ENCODE data around the gene LSG1.
"Not testable (repeated sequence)": the region's sequence is repeated elsewhere in the genome, so short reads cannot be mapped to it uniquely, and the experiment has no call there.

Gene LSG1

DNA sequence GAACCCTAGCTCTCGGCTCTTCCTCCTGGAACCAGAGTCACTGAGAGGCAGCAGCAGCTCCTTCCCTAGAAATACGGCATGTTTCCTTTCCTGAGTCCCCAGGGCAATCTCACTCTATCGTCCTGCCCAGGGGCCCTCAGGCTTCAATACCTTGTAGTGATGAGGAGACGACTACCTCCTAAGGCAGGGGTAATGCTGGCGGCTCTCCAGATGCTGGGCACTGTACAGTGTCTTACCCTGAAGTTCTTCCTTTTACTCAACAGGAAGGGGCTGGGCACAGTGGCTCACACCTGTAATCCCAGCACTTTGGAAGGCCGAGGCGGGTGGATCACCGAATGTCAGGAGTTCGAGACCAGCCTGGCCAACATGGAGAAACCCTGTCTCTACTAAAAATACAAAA lies 52.2 kb downstream of the LSG1 start:
- FAIRE-seq (no peak), DNase-seq (ENCODE audit: low spot score) (no peak)

DNA sequence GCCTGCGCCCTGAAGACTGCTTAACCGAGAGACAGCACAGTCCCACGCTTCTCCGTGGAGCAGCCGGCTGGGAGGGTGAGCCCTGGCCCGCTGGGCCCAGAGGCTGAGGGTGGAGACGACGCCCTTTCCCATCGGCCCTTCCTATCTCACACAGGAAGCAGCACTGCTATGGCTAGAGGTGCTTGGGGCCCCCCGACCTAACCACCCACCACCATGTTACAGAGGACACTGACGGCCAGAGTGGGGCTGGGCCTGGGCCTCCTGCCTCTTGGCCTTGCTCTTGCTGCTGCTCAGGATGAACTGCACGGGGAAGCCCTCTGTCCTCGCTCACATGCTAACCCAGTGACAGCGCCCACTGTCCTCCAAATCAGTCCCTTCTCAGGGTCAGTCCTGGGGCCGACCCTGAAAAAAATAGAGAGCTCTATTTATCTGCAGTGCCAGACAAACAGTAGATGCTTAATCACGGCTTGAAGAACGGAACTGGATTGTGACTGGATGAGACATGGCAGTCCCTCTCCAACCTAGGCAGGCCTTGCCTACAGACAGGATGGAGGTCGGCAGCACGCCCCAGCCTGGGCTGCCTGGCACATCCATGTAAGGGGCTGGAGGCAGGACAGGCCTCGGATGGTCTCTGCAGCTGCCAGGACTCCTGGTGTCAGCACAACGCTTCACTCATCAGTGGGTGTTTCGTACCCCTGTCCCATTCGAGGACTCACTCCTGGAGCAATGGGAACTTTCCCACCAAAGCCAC lies 53.0 kb downstream of the LSG1 start:
- DNase-seq (ENCODE audit: low spot score) (no peak), FAIRE-seq (no peak)

DNA sequence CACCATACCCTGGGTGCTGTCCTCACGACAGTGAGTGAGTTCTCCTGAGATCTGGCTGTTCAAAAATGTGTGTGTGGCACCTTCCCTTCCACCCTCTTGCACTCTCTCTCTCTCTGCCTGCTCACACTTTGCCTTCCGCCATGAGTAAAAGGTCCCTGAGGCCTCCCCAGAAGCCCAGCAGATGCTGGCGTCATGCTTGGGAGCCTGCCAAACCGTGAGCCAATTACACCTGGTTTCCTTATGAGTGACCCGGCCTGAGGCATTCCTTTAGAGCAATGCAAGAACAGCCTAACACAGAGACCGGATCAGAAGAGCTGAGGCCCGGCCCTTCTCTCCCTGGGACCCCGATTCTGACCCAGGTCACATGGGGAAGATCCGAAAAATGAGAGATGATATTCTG lies 54.2 kb downstream of the LSG1 start:
- no peak for DNase-seq (ENCODE audit: low spot score)
- no peak for FAIRE-seq

DNA sequence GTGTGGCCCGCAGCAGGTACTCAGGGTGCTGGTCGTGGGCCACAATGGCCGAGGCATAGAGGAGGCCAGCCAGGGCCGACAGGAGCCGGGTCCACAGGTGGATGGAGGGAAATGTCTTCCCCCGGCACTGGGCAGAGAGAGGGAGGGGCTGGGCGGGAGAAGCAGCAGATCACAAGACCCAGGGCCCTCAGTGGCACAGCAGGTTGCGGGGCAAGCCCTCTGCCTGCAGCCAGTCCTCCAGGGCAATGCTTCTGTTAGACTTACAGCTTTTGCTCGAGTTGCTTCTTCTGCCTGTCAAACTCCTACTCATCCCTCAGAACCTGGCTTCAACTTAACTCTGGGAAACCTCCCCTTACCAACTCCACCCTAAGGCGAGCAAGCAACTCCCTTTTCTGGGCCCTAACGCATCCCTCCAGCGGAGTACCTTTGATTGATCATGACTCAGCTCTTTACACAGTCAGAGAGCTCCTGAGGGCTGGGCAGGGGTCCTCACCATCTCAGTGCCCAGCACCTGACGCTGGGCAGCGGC lies 54.8 kb downstream of the LSG1 start:
- DNase-seq (ENCODE audit: low spot score): no peak
- no peak for FAIRE-seq

DNA sequence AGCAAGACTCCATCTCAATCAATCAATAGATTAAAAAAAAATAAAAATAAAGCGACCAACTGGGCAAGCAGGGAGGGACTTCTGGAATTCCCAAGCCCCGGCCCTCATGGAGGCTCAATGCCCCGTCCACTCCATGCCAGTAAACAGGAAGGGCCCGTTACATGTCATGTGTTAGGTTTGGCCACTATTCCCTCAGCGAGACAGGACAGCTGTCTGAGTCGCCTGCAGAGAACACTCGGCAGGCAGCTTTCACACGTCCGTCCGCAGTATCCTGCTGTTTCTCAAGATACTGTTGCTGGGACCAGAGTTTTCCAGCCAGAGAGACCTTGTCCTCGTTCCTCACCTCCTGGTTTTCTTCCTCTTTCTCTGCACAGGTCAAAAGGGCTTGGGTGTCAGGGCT lies 56.8 kb downstream of the LSG1 start:
- DNase-seq (ENCODE audit: low spot score): no peak
- no peak for FAIRE-seq

DNA sequence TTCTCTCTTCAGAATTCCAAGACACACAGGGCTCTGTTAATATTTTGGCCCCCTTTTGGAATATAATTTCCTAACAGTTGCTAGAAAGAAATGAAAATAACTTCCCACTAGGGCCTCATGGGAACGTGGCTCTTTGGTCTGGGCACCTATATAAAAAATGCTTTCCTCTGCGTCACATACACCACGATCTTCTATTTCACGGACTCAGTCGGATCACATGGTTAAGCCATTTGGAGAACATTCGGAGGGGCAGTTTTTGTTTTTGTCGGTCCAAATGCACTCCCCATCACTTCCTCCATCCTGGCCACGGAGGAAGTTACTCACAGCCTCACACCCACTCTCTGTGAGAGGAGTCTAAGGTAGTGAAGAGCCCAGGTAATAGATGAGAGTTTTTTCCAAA lies 59.8 kb downstream of the LSG1 start:
- no peak for DNase-seq (ENCODE audit: low spot score)
- no peak for FAIRE-seq

DNA sequence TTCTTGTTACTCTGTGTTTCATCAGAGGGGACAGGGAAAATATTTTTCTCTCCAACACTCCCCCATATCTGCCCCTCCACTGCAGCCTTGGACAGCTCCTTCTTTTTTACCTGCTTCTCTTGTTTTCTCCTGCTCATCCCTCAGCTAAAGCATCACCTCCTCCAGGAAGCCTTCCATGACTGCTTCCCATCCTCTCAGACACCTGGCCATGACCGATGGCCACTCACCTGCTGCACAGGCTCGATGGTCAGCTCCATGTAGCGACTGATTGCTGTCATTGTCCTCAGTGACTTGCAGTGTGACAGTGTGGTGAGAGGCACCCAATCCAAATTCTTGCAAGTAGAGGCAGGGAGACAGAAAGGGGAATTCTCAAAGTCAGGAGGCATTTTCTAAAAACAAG lies 61.3 kb downstream of the LSG1 start:
- no peak for FAIRE-seq
- DNase-seq (ENCODE audit: low spot score): no peak

DNA sequence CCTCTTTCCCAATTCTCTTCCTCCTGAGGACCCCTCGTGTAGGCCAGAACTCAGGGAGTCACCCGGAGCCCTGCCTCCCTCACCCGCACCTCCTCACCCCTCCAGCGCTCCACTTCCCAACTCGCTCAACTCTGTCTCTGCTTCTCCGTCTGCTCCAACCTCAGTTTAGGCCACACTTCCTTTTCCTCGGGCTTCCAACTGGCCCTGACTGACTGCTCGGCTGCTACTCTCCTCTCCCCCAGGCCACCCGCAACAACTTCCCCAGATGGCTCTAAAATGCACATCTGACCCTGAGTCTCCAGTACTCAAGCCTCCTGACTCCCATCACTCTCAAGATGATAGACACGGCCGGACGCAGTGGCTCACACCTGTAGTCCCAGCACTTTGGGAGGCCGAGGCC lies 62.4 kb downstream of the LSG1 start:
- no peak for DNase-seq (ENCODE audit: low spot score)
- no peak for FAIRE-seq

DNA sequence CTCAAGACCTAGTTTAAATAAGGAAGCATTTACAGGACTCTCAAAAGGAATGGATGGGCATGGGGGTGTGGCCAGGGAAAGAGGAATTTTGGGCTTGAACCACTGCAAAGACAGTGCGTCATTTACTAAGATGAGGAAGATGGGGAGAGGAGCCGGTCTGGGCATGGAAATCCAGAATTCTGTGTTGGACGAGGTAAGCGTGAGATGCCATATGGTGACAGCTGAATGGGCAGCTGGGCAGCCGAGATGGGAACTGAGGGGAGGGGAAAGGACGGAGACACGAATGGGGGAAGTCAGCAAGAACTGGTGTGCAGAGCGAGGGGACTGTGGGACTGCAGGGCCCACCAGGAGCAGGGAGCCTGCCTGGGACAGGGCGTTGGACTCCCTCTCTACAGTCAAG lies 63.0 kb downstream of the LSG1 start:
- no peak for FAIRE-seq
- no peak for DNase-seq (ENCODE audit: low spot score)

DNA sequence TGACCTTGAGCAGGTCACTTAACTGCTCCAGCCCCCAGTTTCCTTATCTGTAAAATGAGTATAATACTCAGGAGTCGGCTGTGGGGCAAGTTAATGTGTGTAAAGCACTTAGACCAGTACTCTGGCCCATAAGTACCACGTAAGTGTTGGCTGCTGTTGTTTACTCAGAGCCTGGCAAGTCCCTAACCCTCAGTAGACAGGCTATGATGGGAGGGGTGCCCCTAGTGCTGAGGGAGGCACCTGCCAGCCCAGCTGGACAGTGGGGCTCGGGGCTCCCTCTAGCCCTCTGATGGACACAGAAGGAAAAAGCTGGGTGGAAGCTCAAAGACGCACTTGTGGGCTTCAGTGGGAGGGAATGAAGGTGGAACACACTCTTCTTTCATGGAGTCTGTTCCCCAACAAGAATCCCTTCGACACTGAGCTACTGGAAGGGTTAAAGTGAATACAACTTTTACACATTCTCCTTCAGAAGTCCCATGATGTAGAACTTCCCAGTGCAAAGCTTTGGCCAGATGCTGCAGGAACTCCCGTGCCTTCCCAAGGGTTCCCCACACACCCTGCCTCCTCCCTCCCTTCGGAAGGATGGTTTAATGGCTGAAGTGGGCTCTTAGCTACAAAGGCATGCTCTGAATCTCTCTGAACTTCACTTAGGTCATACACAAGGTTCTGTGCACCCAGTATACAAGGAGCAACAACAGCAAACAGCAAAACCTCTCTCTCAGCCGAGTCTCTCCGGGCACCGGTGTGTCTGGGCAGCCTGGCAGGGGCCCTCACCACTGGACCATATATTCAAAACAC lies 64.2 kb downstream of the LSG1 start:
- DNase-seq (ENCODE audit: low spot score) (no peak), FAIRE-seq (no peak)

DNA sequence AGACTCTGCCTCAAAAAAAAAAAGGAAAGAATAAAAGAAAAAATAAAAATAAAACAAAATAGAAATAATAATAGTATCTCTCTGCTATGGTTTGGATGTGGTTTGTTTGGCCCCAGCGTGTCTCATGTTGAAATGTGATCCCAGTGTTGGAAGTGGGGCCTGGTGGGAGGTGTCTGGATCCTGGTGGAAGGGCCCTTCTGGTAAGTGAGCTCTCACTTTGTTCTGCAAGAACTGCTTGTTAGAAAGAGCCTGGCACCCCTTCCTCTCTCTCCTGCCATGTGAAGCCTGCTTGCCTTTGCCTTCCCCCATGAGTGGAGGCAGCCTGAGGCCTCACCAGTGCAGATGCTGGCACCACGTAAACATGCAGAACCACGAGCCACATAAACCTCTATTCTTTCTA lies 65.0 kb downstream of the LSG1 start:
- no peak for FAIRE-seq

DNA sequence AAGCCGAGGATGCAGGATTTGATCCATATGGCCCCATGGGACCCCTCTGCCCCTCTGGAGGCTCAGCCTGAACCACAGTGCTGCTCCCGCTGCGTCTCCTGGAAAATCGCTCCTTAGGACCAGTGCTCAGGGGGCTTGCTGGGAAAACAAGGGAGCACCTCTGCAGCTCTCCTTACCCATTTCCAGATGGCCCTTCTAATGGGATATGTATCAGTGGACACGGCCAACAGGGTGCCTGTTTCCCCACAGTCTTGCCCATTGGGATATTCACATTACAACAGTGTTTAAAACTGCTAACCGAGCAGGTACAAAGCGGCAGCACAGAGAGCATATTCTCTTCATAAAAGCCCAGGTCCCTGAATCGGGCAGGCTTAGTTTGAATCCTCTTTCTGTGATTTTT lies 65.8 kb downstream of the LSG1 start:
- FAIRE-seq: no peak
- no peak for DNase-seq (ENCODE audit: low spot score)

More for the DNA sequence above, 65.0 kb downstream of the LSG1 start:
- no peak for DNase-seq (ENCODE audit: low spot score)

DNA sequence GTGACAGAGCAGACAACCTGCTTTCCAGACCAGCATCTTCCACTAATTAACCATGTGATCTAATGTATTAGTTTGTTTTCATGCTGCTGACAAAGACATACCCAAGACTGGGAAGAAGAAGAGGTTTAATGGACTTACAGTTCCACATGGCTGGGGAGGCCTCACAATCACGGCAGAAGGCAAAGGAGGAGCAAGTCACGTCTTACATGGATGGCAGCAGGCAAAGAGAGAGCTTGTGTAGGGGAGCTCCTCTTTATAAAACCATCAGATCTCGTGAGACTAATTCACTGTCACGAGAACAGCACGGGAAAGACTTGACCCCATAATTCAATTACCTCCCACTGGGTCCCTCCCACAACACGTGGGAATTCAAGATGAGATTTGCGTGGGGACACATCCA lies 66.7 kb downstream of the LSG1 start:
- DNase-seq (ENCODE audit: low spot score); FAIRE-seq: not testable (repeated sequence)

DNA sequence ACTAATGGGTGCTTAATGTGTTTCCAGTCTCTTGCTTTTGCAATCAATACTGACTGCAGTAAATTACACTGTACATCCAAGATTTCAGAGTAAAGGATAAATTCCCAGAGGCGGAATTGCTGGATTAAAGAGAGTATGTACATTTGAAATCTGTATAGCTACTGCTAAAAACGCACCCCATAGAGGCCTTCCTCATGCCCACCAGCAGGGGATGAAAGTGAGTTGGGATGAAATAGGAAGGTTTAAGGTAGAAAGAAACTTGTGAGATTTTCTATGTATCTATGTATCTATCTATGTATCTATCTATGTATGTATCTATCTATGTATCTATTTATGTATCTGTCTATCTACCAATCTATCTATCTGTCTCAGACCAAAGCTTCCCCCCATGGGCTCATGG lies 67.2 kb downstream of the LSG1 start:
- FAIRE-seq (no peak), DNase-seq (ENCODE audit: low spot score) (no peak)

DNA sequence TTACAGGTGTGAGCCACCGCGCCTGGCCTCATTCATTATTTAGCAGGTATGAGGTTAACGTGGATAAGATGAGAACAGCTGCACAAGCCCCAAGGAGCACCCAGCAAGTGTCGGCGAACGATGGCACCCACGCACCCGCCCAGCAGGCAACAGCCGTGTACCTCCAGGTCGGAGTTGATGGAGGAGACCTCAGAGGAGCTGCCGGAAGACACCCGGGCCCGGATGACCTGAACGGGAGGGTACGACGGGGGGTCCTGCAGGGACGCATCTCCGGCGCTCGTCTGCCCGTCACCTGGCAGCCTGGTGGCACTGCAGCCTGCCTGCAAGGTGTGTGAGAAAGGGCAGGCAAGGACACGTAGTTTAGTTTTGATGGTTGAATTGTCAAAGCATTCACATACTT lies 67.9 kb downstream of the LSG1 start:
- DNase-seq (ENCODE audit: low spot score): no peak
- FAIRE-seq: no peak

DNA sequence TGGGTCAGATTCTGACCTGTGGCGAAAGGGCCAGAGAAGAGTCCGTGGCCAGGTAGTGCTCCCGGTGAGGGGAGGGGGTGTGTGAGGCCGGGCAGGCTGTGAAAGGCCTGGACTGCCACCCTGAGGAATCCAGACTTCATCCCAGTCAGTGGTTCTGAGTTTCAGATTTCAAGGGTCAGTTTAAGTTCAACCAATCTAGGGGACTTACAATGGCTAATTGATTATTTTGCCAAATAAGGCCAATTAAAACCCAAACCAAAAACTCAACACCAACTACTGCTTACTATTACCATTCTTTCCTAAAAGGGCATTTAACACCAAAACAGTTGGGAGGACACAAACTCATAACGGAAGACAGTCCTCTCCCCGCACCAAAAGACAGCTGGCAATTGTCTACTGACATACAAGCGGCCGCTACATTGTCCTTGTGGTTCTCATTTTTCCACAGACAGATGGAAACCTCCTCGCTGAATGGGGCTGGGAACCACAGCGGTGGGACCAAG lies 69.3 kb downstream of the LSG1 start:
- FAIRE-seq: no peak
- DNase-seq (ENCODE audit: low spot score): no peak

DNA sequence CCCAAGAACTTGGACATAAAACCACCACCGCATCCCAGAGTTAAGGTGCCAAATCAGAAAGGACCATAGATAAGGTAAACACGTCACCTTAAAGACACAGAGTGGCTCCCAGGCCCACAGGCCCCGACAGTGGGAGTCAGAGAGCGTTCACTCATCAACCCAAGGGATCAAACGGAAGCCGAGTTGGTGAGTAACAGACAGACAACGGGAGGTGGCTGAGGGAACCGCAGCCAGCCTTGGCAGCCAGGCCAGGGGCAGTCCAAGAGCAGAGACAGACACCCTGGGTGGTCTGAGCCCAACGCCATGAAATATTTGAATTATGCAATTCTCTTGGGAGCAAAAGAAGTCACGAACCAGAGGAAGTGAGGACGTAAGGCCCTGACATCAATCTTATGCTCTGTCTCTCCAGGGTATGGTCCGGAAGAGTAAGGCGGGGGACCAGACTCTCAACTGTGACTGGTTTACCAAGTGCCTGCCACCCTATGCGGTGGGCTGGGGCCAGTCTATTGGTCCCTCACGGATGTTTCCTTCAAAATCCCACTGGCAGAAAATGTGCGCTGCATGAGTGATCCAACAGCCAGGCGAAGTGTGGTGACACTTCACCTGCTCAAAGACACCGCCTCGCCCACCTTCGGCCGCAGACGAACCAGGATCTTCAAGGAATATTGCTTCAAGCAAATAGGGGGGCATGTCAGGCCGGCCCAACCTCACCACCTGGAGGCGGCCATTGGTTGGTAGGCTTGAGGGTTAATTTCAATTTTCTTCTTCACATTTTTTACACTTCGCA lies 73.0 kb downstream of the LSG1 start:
- FAIRE-seq: peak; percentile 99
- DNase-seq (ENCODE audit: low spot score): peak; percentile 100

DNA sequence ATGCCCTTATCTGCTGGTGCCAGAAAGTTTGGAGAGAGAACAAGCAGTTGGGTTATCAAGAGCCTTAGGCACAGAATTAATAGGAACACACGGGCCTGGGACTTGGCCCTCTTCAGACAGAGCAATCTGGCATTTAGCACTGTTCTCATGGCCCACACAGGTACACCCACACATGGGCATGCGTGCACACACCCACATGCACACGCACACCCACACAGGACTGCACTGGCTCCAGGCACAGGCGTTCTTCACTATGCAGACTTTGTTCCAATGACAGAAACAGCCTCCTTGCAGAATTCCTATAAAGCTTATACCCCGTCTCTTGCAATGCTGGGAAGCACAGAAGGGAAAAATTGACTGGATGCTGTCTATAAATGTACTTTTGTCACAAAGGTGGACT lies 75.1 kb downstream of the LSG1 start:
- FAIRE-seq: no peak

DNA sequence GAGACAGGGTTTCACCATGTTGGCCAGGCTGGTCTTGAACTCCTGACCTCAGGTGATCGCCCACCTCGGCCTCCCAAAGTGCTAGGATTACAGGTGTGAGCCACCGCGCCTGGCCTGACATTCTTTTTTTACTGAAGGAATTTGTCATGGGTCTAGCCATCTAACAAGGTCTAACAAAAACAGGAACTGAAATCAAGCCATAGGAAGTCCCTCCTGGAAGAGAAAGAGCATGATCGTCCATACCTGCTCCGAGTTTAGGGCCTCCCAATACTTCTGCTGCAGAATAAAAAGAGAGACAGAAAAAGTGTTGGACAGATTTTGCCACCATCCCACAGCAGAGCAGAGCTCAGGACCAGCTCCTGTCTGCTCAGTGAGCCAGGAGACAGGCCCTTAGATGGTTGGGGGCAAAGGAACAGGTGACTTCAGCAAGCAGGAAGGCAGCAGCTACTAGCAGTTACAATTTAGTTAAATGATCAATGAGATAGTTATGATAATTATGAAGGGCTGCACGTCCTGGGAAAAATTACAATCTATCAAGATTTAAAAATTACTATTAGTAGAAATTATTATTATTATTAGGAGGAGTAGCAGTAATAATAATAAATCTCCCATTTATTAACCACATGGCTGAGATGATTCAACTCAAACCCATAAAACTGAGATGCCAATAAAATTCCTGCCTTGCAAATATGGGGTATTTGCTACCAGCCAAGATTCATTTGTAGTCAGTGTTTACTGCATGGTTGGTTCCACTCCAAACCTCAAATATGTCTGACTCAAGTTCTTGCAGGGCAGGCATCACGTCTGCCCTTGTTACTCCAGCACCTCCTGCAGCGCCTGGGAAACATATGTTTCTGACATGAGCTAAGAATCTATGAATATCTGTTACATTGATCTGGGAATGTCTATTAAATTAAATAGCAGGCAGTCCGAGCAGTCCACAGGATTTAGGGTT lies 78.9 kb downstream of the LSG1 start:
- DNase-seq (ENCODE audit: low spot score): peak; percentile 99
- FAIRE-seq: peak; percentile 99

More for the DNA sequence above, 75.1 kb downstream of the LSG1 start:
- no peak for DNase-seq (ENCODE audit: low spot score)
